HEK293 (cell line): ENCODE data around the gene TOR2A.

ENCODE experiments used
- CTCF ChIA-PET: fragments of 350-600 bp; formaldehyde crosslinking; extraction: SDS; loops from one replicate; lab custom pipeline; 2021; ENCODE audit warnings: antibody characterized with exemption; lab: Yijun Ruan, JAX
- POLR2A ChIA-PET: fragments of 300-600 bp; formaldehyde crosslinking; extraction: SDS; loops from one replicate; lab custom pipeline; 2020; ENCODE audit warnings: antibody characterized with exemption, inconsistent platforms; lab: Yijun Ruan, JAX
- H3K27ac ChIP-seq: fragments of 200-500 bp; sonication (Bioruptor generic); 2 replicates; pipeline ENCODE4 v1.5.1; 2014; ENCODE audit warnings: low read depth, low read length, control low read depth, inconsistent platforms; ENCODE audit errors: extremely low read depth
- H3K36me3 ChIP-seq, 2 experiments: fragments of 200-500 bp in 1 of 2; sonication (Bioruptor generic) in 1 of 2; 1 replicate in 1 of 2; 2 replicates in 1 of 2; pipeline ENCODE4 v1.5.1; 2014 to 2017; ENCODE audit warnings: inconsistent platforms in 2 of 2, low read length in 2 of 2; ENCODE audit not compliant: control insufficient read depth in 2 of 2, insufficient read depth in 1 of 2
- H3K4me1 ChIP-seq: fragments of 200-500 bp; sonication (Bioruptor generic); 2 replicates; pipeline ENCODE4 v1.5.1; 2014; ENCODE audit warnings: mild to moderate bottlenecking, low read length, inconsistent platforms; ENCODE audit not compliant: control insufficient read depth, insufficient read depth
- H3K4me3 ChIP-seq: 2 replicates; pipeline ENCODE4 v1.5.1; 2011; ENCODE audit warnings: low read depth, mild to moderate bottlenecking, control low read depth, low read length, moderate library complexity
- H3K9me3 ChIP-seq: fragments of 200-500 bp; sonication (Bioruptor generic); 2 replicates; pipeline ENCODE4 v1.5.1; 2014; ENCODE audit warnings: low read depth, low read length, inconsistent platforms; ENCODE audit not compliant: control insufficient read depth, insufficient read depth
- GLIS1 ChIP-seq: fragments of 450-650 bp; formaldehyde crosslinking; IDR thresholded peaks from 2 replicates; pipeline ENCODE4 v1.5.1; 2016; ENCODE audit warnings: missing biosample characterization, missing genetic modification characterization
- INSM2 ChIP-seq: fragments of 450-650 bp; formaldehyde crosslinking; IDR thresholded peaks from 2 replicates; pipeline ENCODE4 v1.5.1; 2016; ENCODE audit warnings: missing biosample characterization, missing genetic modification characterization
- KLF1 ChIP-seq: fragments of 450-650 bp; formaldehyde crosslinking; IDR thresholded peaks from 2 replicates; pipeline ENCODE4 v1.5.1; 2016; ENCODE audit warnings: missing biosample characterization, missing genetic modification characterization
- PBX3 ChIP-seq: sonication (generic); formaldehyde crosslinking; IDR thresholded peaks from 2 replicates; pipeline ENCODE4 v1.8.1; 2022; ENCODE audit warnings: mild to moderate bottlenecking, moderate library complexity, missing genetic modification reagents
- SP7 ChIP-seq: fragments of 450-650 bp; formaldehyde crosslinking; IDR thresholded peaks from 2 replicates; pipeline ENCODE4 v1.5.1; 2016; ENCODE audit warnings: missing biosample characterization, missing genetic modification characterization
- TRIM28 ChIP-seq: IDR thresholded peaks from 2 replicates; pipeline ENCODE4 v1.6.1; 2011; ENCODE audit warnings: low read length, control low read depth, borderline replicate concordance
- TSHZ1 ChIP-seq: fragments of 450-650 bp; formaldehyde crosslinking; IDR thresholded peaks from 2 replicates; pipeline ENCODE4 v1.5.1; 2016; ENCODE audit warnings: missing biosample characterization, missing genetic modification characterization, borderline replicate concordance
- YY1 ChIP-seq: fragments of 450-650 bp; formaldehyde crosslinking; IDR thresholded peaks from 2 replicates; pipeline ENCODE4 v1.5.1; 2018; ENCODE audit warnings: missing biosample characterization, missing genetic modification characterization
- ZBTB11 ChIP-seq: fragments of 450-650 bp; formaldehyde crosslinking; conservative IDR thresholded peaks from 2 replicates; pipeline ENCODE4 v1.5.1; 2016; ENCODE audit warnings: low read depth, missing biosample characterization, missing genetic modification characterization
- ZBTB8A ChIP-seq: fragments of 450-650 bp; formaldehyde crosslinking; IDR thresholded peaks from 2 replicates; pipeline ENCODE4 v1.5.1; 2016; ENCODE audit warnings: missing biosample characterization, missing genetic modification characterization
- ZNF133 ChIP-seq: fragments of 450-650 bp; formaldehyde crosslinking; IDR thresholded peaks from 2 replicates; pipeline ENCODE4 v1.5.1; 2016; ENCODE audit warnings: missing biosample characterization, missing genetic modification characterization
- ZNF26 ChIP-seq: fragments of 450-650 bp; formaldehyde crosslinking; IDR thresholded peaks from 2 replicates; pipeline ENCODE4 v1.5.1; 2016; ENCODE audit warnings: missing biosample characterization, missing genetic modification characterization
- ZNF280D ChIP-seq: fragments of 450-650 bp; formaldehyde crosslinking; IDR thresholded peaks from 2 replicates; pipeline ENCODE4 v1.5.1; 2016; ENCODE audit warnings: missing biosample characterization, missing genetic modification characterization
- ZNF350 ChIP-seq: fragments of 450-650 bp; formaldehyde crosslinking; IDR thresholded peaks from 2 replicates; pipeline ENCODE4 v1.5.0; 2017; ENCODE audit warnings: missing biosample characterization, mild to moderate bottlenecking, missing genetic modification characterization
- ZNF639 ChIP-seq: fragments of 450-650 bp; formaldehyde crosslinking; IDR thresholded peaks from 2 replicates; pipeline ENCODE4 v1.5.1; 2016; ENCODE audit warnings: missing biosample characterization, missing genetic modification characterization
- ZNF692 ChIP-seq: fragments of 450-650 bp; formaldehyde crosslinking; IDR thresholded peaks from 2 replicates; pipeline ENCODE4 v1.5.1; 2016; ENCODE audit warnings: missing biosample characterization, missing genetic modification characterization
- ZNF707 ChIP-seq: fragments of 450-650 bp; formaldehyde crosslinking; IDR thresholded peaks from 2 replicates; pipeline ENCODE4 v1.5.1; 2016; ENCODE audit warnings: missing biosample characterization, missing genetic modification characterization
- ZNF843 ChIP-seq: fragments of 450-650 bp; formaldehyde crosslinking; IDR thresholded peaks from 2 replicates; pipeline ENCODE4 v1.5.1; 2016; ENCODE audit warnings: missing biosample characterization, missing genetic modification characterization

Gene TOR2A

GRCh38 chr9:127693697-127694096 is 41.4 kb downstream of the TOR2A start (continued):
- TF ChIP-seq ZNF707 (tag by site-specific recombination), result no peak

- ChIA-PET POLR2A (no interaction called here), CTCF (interaction anchor here (0.5 kb wide), 1 partner anchor 299 kb away, joined by 4 read pairs; no protein-coding TSS in a partner anchor)
- Histone ChIP-seq H3K4me1 (no peaks in the 10 kb centered on the region), H3K4me3 (no peak overlapping the region), H3K9me3 (no peaks in the 10 kb centered on the region), H3K36me3 (peaks cover 0 to 34% of the 10 kb centered on the region in 2 experiments; a peak in 1 of 3 replicates), H3K27ac (no peak overlapping the region)
- TF ChIP-seq ZNF692 (tag by site-specific recombination) (no peak), KLF1 (tag by site-specific recombination) (no peak), INSM2 (tag by site-specific recombination) (no peak), ZNF133 (tag by site-specific recombination) (no peak), ZNF639 (tag by site-specific recombination) (no peak), ZNF350 (no peak), ZNF280D (no peak), ZNF26 (tag by site-specific recombination) (no peak), ZNF843 (tag by site-specific recombination) (no peak), TSHZ1 (no peak), ZBTB11 (tag by site-specific recombination) (no peak), SP7 (tag by site-specific recombination) (no peak), PBX3 (CRISPR knock-in tag) (no peak), GLIS1 (no peak), TRIM28 (no peak), YY1 (no peak), ZBTB8A (tag by site-specific recombination) (no peak)
These were observed 42.0 kb downstream of the TOR2A start for GRCh38 chr9:127693143-127693542.
